HCT116 (cell line): Measurements from ENCODE around the gene OR52L1. TPM values are rescaled to one million over a fixed set of nuclear protein-coding genes. Genes with fewer than 3 reads are reported as not detected.

Experiments used
- ATAC-seq: fragments of 200-7000 bp; cut with Tn5 transposase; 2 replicates; pipeline ENCODE4 v1.9.1; 2020; ENCODE audit warnings: mild to moderate bottlenecking, moderate library complexity
- BruUV-seq: library from RNA; stranded (reverse); fragments of 400-500 nt; replicated peaks from 2 replicates; lab custom pipeline; 2021; lab: Mats Ljungman, UMichigan
- CTCF ChIA-PET: fragments of 300-600 bp; sonication (Branson Sonifier 250); formaldehyde crosslinking; loops from one replicate; lab custom pipeline; 2021; ENCODE audit warnings: antibody characterized with exemption; lab: Charles Lee
- POLR2A ChIA-PET: fragments of 300-600, 350-600 bp; sonication (Branson Sonifier 250); formaldehyde crosslinking; loops from one replicate; lab custom pipeline; 2021; ENCODE audit warnings: antibody characterized with exemption; lab: Charles Lee
- RAD21 ChIA-PET, 2 experiments: fragments of 300-600 bp; sonication (Branson Sonifier 250); formaldehyde crosslinking; loops; one replicate each; lab custom pipeline; 2023; ENCODE audit warnings: low total read pairs in 2 of 2; ENCODE audit not compliant: uncharacterized antibody in 2 of 2, unreplicated experiment in 2 of 2, low non-redundant PET in 1 of 2; lab: Charles Lee
- DNase-seq: peaks from one replicate; pipeline ENCODE4 v3.0.0-alpha.2; 2010; ENCODE audit warnings: low read depth, low spot score
- H2AFZ ChIP-seq: fragments of 200-600 bp; shearing (Covaris generic), sonication (generic); 2 replicates; pipeline ENCODE4 v1.6.1; 2017; ENCODE audit warnings: low read depth, mixed run types, mixed read lengths, antibody characterized with exemption, low read length; ENCODE audit not compliant: poor library complexity, severe bottlenecking
- H3K27ac ChIP-seq: 2 replicates; pipeline ENCODE4 v1.5.1; 2012; ENCODE audit warnings: low read depth, low read length
- H3K27me3 ChIP-seq: fragments of 200-600 bp; sonication (generic); 2 replicates; pipeline ENCODE4 v1.6.1; 2016; ENCODE audit warnings: mixed run types, low read length, mixed read lengths; ENCODE audit not compliant: insufficient read depth
- H3K36me3 ChIP-seq, 2 experiments: fragments of 200-500 bp in 1 of 2; fragments of 200-600 bp in 1 of 2; sonication (Bioruptor generic) in 1 of 2; sonication (generic) in 1 of 2; 2 replicates each; pipeline versions ENCODE4 v1.5.1 to v1.6.1; 2014 to 2016; ENCODE audit warnings: low read length in 2 of 2, inconsistent platforms in 1 of 2, mixed read lengths in 1 of 2, mixed run types in 1 of 2; ENCODE audit not compliant: insufficient read depth in 2 of 2, control insufficient read depth in 1 of 2
- H3K4me1 ChIP-seq, 2 experiments: fragments of 200-600 bp in 1 of 2; sonication (generic) in 1 of 2; 2 replicates each; pipeline versions ENCODE4 v1.5.1 to v1.6.1; 2012 to 2017; ENCODE audit warnings: low read length in 2 of 2, inconsistent platforms in 1 of 2, mild to moderate bottlenecking in 1 of 2, mixed read lengths in 1 of 2, mixed run types in 1 of 2, moderate library complexity in 1 of 2; ENCODE audit not compliant: insufficient read depth in 2 of 2, control insufficient read depth in 1 of 2
- H3K4me2 ChIP-seq: fragments of 200-600 bp; sonication (generic); 2 replicates; pipeline ENCODE4 v1.6.1; 2017; ENCODE audit warnings: mixed run types, low read length, mixed read lengths
- H3K4me3 ChIP-seq, 2 experiments: fragments of 200-600 bp in 1 of 2; sonication (generic) in 1 of 2; replicated peaks in 1 of 2; 2 replicates each; pipeline ENCODE4 v1.5.1; 2011 to 2016; ENCODE audit warnings: low read length in 2 of 2, control low read depth in 1 of 2, low read depth in 1 of 2, mild to moderate bottlenecking in 1 of 2, mixed read lengths in 1 of 2, mixed run types in 1 of 2
- H3K79me2 ChIP-seq: fragments of 200-600 bp; sonication (generic); 2 replicates; pipeline ENCODE4 v1.6.1; 2017; ENCODE audit warnings: mild to moderate bottlenecking, mixed run types, low read length, moderate library complexity, mixed read lengths; ENCODE audit not compliant: insufficient read depth
- H3K9ac ChIP-seq: fragments of 200-600 bp; sonication (generic); 2 replicates; pipeline ENCODE4 v1.6.1; 2016; ENCODE audit warnings: low read length, mixed read lengths
- H3K9me2 ChIP-seq: fragments of 200-600 bp; sonication (generic), shearing (Covaris generic); 2 replicates; pipeline ENCODE4 v1.6.1; 2017; ENCODE audit warnings: mixed run types, mild to moderate bottlenecking, moderate library complexity; ENCODE audit not compliant: insufficient read depth
- H3K9me3 ChIP-seq, 2 experiments: fragments of 200-500 bp in 1 of 2; fragments of 200-600 bp in 1 of 2; sonication (Bioruptor generic) in 1 of 2; sonication (generic) in 1 of 2; 2 replicates each; pipeline ENCODE4 v1.6.1; 2014 to 2017; ENCODE audit warnings: low read length in 2 of 2, mixed read lengths in 2 of 2, inconsistent platforms in 1 of 2, low read depth in 1 of 2, mild to moderate bottlenecking in 1 of 2, mixed run types in 1 of 2, moderate library complexity in 1 of 2; ENCODE audit not compliant: control insufficient read depth in 1 of 2, insufficient read depth in 1 of 2
- H4K20me1 ChIP-seq: fragments of 200-600 bp; sonication (generic), shearing (Covaris generic); 2 replicates; pipeline ENCODE4 v1.6.1; 2017; ENCODE audit warnings: mixed run types, mild to moderate bottlenecking, moderate library complexity; ENCODE audit not compliant: insufficient read depth
- CBX3 ChIP-seq: IDR thresholded peaks from 2 replicates; pipeline ENCODE4 v1.6.1; 2012; ENCODE audit warnings: low read depth
- CEBPB ChIP-seq: IDR thresholded peaks from 2 replicates; pipeline ENCODE4 v1.6.1; 2012; ENCODE audit warnings: low read depth
- EGR1 ChIP-seq: IDR thresholded peaks from 2 replicates; pipeline ENCODE4 v1.6.1; 2012; ENCODE audit warnings: low read depth
- ELF1 ChIP-seq: IDR thresholded peaks from 2 replicates; pipeline ENCODE4 v1.6.1; 2012; ENCODE audit warnings: low read depth, borderline replicate concordance
- EZH2 ChIP-seq: fragments of 200-600 bp; sonication (generic); IDR thresholded peaks from 2 replicates; pipeline ENCODE4 v1.6.1; 2017; ENCODE audit warnings: antibody characterized with exemption, mixed run types
- FOSL1 ChIP-seq: IDR thresholded peaks from 2 replicates; pipeline ENCODE4 v1.6.1; 2012; ENCODE audit warnings: low read depth
- JUND ChIP-seq: IDR thresholded peaks from 2 replicates; pipeline ENCODE4 v1.6.1; 2012
- POLR2AphosphoS5 ChIP-seq: IDR thresholded peaks from 2 replicates; pipeline ENCODE4 v1.6.1; 2011; ENCODE audit warnings: mild to moderate bottlenecking, low read depth, low read length, moderate library complexity
- SIN3A ChIP-seq: IDR thresholded peaks from 2 replicates; pipeline ENCODE4 v1.6.1; 2012; ENCODE audit warnings: low read depth
- SRF ChIP-seq: IDR thresholded peaks from 2 replicates; pipeline ENCODE4 v1.6.1; 2012; ENCODE audit warnings: low read depth
- TCF7L2 ChIP-seq: IDR thresholded peaks from 2 replicates; pipeline ENCODE4 v1.7.0; 2011; ENCODE audit warnings: borderline replicate concordance, inconsistent platforms; ENCODE audit not compliant: insufficient read depth, insufficient read length; ENCODE audit errors: extremely low read depth
- YY1 ChIP-seq: IDR thresholded peaks from 2 replicates; pipeline ENCODE4 v1.6.1; 2011; ENCODE audit warnings: low read length, low read depth, moderate library complexity, mild to moderate bottlenecking; ENCODE audit not compliant: insufficient replicate concordance; ENCODE audit errors: extremely low read depth
- ZFX ChIP-seq: fragments of 450-650 bp; IDR thresholded peaks from 2 replicates; pipeline ENCODE4 v1.6.1; 2017
- ZNF274 ChIP-seq: fragments of 200-500 bp; sonication (Bioruptor generic); IDR thresholded peaks from 2 replicates; pipeline ENCODE4 v1.6.1; 2014; ENCODE audit warnings: mild to moderate bottlenecking, low read depth, low read length, inconsistent platforms
- intact Hi-C: fragments of 100-400 bp; cut with micrococcal nuclease; formaldehyde crosslinking; loops from 2 replicates; pipeline ENCODE4 v1.10.0; 2022
- total RNA-seq: library from RNA; stranded (reverse); gene quantifications from one replicate; pipeline ENCODE4 v1.2.1, GENCODE V29; 2021; ENCODE audit not compliant: unreplicated experiment
- TF ChIP-seq, protein P1 (sequence below): IDR thresholded peaks from 2 replicates; pipeline ENCODE4 v1.6.1; 2012
- TF ChIP-seq, protein P2 (sequence below): IDR thresholded peaks from 2 replicates; pipeline ENCODE4 v1.6.1; 2011; ENCODE audit warnings: mild to moderate bottlenecking, low read length, moderate library complexity; ENCODE audit not compliant: insufficient replicate concordance; ENCODE audit errors: extremely low read depth
- TF ChIP-seq, protein P3 (sequence below): IDR thresholded peaks from 2 replicates; pipeline ENCODE4 v1.6.1; 2012; ENCODE audit warnings: low read depth

OR52L1 gene
- total RNA-seq, 1 experiment from 2014 or later: not detected

DNA sequence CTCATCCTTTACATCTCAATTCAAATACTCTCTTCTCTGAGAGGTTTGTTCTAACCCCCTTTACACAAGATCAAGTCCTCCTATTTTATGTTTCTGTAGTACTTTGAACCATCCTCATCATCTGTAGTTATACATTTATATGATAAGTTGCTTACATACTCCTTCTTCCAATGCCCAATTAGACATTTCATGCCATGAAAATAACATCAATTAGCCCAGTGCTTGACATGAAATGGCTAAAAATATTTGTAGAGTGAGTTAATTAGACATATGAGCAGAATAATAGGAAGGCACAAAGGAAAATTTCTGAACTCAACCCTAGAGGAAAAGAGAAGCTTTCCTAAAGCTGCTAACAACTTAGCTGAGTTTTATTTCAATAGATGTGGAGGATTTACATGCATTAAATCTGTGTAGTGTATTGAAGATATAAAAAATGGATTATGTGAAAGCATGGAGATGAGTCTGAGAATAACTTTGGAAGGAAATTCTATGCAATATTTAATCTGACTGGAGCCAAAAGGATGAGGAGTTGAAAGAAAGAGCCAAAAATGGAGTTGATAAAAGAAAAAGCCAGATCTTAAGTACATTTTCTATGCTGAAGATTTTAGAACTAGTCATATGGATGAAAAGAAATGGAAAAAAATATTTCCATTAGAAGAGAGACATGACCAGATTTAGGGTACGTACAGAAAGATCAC is 44.1 kb upstream of the OR52L1 start, which contains the start of gene OR56A1:
Gene OR56A1, minus strand, starts transcription at position 51 of the 698 bp plus-strand sequence. CDS start 3,066 bp downstream, outside the sequence.
- DNase-seq: no peak
- Histone ChIP-seq H2AFZ (no peak within 1 kb of the TSS), H3K9ac (no peak within 1 kb of the TSS), H3K4me1 (no peaks in the 10 kb centered on the region), H3K9me3 (no peaks in the 10 kb centered on the region), H3K9me2 (no peaks in the 10 kb centered on the region), H4K20me1 (no peaks in the 10 kb centered on the region), H3K27ac (no peak within 1 kb of the TSS), H3K36me3 (no peaks in the 10 kb centered on the region), H3K27me3 (peaks cover 65% of the 10 kb centered on the region), H3K79me2 (no peaks in the 10 kb centered on the region), H3K4me3 (no peak within 1 kb of the TSS), H3K4me2 (no peak within 1 kb of the TSS)
- POLR2A ChIA-PET: no interaction called here
- TF ChIP-seq FOSL1 (no peak), SRF (no peak), POLR2AphosphoS5 (no peak), SIN3A (no peak), ZFX (no peak), CEBPB (no peak), EZH2 (no peak), CBX3 (no peak), EGR1 (no peak), ELF1 (no peak), TCF7L2 (no peak), JUND (no peak), YY1 (no peak), ZNF274 (no peak)
- TF ChIP-seq, protein P1, sequence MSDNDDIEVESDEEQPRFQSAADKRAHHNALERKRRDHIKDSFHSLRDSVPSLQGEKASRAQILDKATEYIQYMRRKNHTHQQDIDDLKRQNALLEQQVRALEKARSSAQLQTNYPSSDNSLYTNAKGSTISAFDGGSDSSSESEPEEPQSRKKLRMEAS: no peak
- TF ChIP-seq, protein P2, sequence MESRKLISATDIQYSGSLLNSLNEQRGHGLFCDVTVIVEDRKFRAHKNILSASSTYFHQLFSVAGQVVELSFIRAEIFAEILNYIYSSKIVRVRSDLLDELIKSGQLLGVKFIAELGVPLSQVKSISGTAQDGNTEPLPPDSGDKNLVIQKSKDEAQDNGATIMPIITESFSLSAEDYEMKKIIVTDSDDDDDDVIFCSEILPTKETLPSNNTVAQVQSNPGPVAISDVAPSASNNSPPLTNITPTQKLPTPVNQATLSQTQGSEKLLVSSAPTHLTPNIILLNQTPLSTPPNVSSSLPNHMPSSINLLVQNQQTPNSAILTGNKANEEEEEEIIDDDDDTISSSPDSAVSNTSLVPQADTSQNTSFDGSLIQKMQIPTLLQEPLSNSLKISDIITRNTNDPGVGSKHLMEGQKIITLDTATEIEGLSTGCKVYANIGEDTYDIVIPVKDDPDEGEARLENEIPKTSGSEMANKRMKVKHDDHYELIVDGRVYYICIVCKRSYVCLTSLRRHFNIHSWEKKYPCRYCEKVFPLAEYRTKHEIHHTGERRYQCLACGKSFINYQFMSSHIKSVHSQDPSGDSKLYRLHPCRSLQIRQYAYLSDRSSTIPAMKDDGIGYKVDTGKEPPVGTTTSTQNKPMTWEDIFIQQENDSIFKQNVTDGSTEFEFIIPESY: no peak
- TF ChIP-seq, protein P3, sequence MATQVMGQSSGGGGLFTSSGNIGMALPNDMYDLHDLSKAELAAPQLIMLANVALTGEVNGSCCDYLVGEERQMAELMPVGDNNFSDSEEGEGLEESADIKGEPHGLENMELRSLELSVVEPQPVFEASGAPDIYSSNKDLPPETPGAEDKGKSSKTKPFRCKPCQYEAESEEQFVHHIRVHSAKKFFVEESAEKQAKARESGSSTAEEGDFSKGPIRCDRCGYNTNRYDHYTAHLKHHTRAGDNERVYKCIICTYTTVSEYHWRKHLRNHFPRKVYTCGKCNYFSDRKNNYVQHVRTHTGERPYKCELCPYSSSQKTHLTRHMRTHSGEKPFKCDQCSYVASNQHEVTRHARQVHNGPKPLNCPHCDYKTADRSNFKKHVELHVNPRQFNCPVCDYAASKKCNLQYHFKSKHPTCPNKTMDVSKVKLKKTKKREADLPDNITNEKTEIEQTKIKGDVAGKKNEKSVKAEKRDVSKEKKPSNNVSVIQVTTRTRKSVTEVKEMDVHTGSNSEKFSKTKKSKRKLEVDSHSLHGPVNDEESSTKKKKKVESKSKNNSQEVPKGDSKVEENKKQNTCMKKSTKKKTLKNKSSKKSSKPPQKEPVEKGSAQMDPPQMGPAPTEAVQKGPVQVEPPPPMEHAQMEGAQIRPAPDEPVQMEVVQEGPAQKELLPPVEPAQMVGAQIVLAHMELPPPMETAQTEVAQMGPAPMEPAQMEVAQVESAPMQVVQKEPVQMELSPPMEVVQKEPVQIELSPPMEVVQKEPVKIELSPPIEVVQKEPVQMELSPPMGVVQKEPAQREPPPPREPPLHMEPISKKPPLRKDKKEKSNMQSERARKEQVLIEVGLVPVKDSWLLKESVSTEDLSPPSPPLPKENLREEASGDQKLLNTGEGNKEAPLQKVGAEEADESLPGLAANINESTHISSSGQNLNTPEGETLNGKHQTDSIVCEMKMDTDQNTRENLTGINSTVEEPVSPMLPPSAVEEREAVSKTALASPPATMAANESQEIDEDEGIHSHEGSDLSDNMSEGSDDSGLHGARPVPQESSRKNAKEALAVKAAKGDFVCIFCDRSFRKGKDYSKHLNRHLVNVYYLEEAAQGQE: no peak
- CTCF ChIA-PET: no interaction called here
- no TSS peak for BruUV-seq
- intact Hi-C loops: no loop called here
- no peak for ATAC-seq
- RAD21 ChIA-PET: no interaction called here
